ENCODE measurements around the gene DUSP2. TPM values are rescaled to one million over a fixed set of nuclear protein-coding genes. Genes with fewer than 3 reads are reported as not detected.

The DUSP2 gene
- total RNA-seq, 4 donors from 2014 or later = 2.7 to 28.1 (median 5.6) TPM

GRCh38 chr2:96156011-96156820 lies 11.0 kb upstream of the DUSP2 start:
- H3K4me1 ChIP-seq = peaks cover 0 to 28% (median 4%) of the 10 kb centered on the region in 4 donors
- no peak overlapping the region for H3K4me3 ChIP-seq
- TF ChIP-seq, protein P1, sequence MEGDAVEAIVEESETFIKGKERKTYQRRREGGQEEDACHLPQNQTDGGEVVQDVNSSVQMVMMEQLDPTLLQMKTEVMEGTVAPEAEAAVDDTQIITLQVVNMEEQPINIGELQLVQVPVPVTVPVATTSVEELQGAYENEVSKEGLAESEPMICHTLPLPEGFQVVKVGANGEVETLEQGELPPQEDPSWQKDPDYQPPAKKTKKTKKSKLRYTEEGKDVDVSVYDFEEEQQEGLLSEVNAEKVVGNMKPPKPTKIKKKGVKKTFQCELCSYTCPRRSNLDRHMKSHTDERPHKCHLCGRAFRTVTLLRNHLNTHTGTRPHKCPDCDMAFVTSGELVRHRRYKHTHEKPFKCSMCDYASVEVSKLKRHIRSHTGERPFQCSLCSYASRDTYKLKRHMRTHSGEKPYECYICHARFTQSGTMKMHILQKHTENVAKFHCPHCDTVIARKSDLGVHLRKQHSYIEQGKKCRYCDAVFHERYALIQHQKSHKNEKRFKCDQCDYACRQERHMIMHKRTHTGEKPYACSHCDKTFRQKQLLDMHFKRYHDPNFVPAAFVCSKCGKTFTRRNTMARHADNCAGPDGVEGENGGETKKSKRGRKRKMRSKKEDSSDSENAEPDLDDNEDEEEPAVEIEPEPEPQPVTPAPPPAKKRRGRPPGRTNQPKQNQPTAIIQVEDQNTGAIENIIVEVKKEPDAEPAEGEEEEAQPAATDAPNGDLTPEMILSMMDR (IDR thresholded peaks at IDR 0.05) = no peak
- TF ChIP-seq POLR2A (IDR thresholded peaks at IDR 0.05) = no peak
- no peaks in the 10 kb centered on the region for H3K9me3 ChIP-seq
- peak overlapping the region in 1 of 4 donors; percentile 77 for H3K27ac ChIP-seq
- DNase-seq = no peak
- no peaks in the 10 kb centered on the region for H3K27me3 ChIP-seq
- H3K36me3 ChIP-seq = no peaks in the 10 kb centered on the region

- H3K4me1 ChIP-seq = peaks cover 0 to 28% (median 4%) of the 10 kb centered on the region in 4 donors
- H3K36me3 ChIP-seq = no peaks in the 10 kb centered on the region
- no peak overlapping the region for H3K27ac ChIP-seq
- peak in 1 of 3 donors; percentile 35 for DNase-seq
- no peak overlapping the region for H3K4me3 ChIP-seq
- H3K9me3 ChIP-seq = no peaks in the 10 kb centered on the region
- TF ChIP-seq POLR2A (IDR thresholded peaks at IDR 0.05) = no peak
- TF ChIP-seq, protein P1 (IDR thresholded peaks at IDR 0.05) = no peak
- H3K27me3 ChIP-seq = no peaks in the 10 kb centered on the region
Measured at GRCh38 chr2:96154506-96155380, 9.5 kb upstream of the DUSP2 start.

DNA sequence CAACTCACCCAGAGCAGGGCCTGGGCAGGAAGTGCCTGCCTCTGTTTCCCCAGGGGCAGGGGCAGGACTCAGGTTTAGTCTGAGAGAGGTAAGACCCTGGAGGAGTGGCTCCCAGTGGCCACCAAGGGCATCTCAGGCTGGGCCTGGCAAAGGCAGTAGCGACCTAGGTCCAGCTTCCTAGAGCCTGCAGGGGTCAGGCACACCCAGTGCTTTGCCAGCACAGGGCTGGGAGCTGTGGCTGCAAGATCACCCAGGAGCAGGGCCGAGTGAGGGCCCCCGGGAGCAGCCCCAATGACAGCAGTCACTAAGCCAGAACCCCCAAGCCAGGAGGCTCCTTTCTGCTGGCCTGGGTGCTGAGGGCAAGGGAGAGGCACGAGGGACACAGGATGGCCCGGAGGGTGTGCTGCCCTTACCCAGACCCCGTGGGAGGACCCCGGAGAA lies 8.8 kb upstream of the DUSP2 start:
- H3K4me1 ChIP-seq = peaks cover 0 to 24% (median 5%) of the 10 kb centered on the region in 4 donors
- H3K27ac ChIP-seq = no peak overlapping the region
- peak in 1 of 3 donors; percentile 37 for DNase-seq
- H3K4me3 ChIP-seq = no peak overlapping the region
- TF ChIP-seq, protein P1 (IDR thresholded peaks at IDR 0.05) = no peak
- no peak for TF ChIP-seq POLR2A (IDR thresholded peaks at IDR 0.05)
- H3K36me3 ChIP-seq = no peaks in the 10 kb centered on the region
- no peaks in the 10 kb centered on the region for H3K27me3 ChIP-seq
- no peaks in the 10 kb centered on the region for H3K9me3 ChIP-seq

GRCh38 chr2:96153291-96153713 lies 8.1 kb upstream of the DUSP2 start:
- TF ChIP-seq, protein P1 (IDR thresholded peaks at IDR 0.05) = no peak
- no peak for TF ChIP-seq POLR2A (IDR thresholded peaks at IDR 0.05)
- Histone ChIP-seq H3K4me1 (peaks cover 0 to 19% (median 9%) of the 10 kb centered on the region in 4 donors), H3K4me3 (no peak overlapping the region), H3K9me3 (no peaks in the 10 kb centered on the region), H3K36me3 (no peaks in the 10 kb centered on the region), H3K27me3 (no peaks in the 10 kb centered on the region), H3K27ac (no peak overlapping the region)
- no peak for DNase-seq

DNA sequence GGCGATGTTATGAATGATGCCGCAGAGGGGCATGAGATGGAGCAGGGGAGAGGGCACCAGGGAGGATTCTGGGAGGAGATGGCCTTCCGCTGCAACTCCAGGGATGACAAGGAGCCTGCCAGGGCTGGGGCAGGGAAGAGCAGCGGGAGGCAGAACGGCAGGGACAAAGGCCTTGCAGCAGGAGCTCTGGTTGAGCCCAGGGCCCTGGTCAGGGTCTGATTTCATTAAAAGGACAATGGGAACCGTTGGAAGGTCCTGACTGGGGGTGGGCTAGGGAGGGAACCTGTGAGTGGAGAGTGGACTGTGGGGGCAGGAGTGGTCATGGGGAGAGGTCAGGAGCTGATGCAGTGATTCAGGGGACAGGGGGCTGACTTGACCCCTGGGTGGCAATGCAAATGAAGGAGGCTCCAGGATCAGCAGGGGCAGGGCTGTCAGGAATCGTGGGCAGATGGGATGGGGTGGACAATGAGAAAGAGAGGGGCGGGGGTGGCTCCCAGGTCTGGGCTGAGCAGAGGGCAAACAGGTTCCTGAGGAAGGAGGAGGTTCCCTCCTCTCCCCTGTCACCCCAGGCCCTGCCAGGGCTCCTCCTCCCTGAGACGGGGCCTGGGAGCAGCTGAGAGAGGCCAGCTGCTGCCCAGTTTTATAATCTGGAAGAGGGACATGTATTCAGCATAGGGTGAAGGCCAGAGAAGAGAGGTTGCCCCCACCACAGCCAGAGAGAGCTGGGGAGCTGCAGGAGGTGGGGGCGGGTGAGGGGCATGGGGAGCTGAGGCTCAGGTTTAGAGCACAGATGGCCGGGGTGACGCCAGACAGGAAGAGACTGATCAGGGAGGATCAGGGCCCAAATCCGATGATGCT lies 7.3 kb upstream of the DUSP2 start:
- no peaks in the 10 kb centered on the region for H3K27me3 ChIP-seq
- no peak overlapping the region for H3K4me3 ChIP-seq
- peaks cover 0 to 20% (median 15%) of the 10 kb centered on the region in 4 donors for H3K4me1 ChIP-seq
- H3K36me3 ChIP-seq = no peaks in the 10 kb centered on the region
- no peak for TF ChIP-seq POLR2A (IDR thresholded peaks at IDR 0.05)
- TF ChIP-seq, protein P1 (IDR thresholded peaks at IDR 0.05) = no peak
- H3K9me3 ChIP-seq = no peaks in the 10 kb centered on the region
- no peak overlapping the region for H3K27ac ChIP-seq
- DNase-seq = peak in 1 of 3 donors; percentile 34

Measured in Peyer's patch (tissue), 4 donors.